Chondrocyte (in vitro differentiated cells): ENCODE measurements around the gene LRRC73. TPM values are rescaled to one million over a fixed set of nuclear protein-coding genes. Genes with fewer than 3 reads are reported as not detected.

Source experiments
- DNase-seq: peaks from one replicate; pipeline ENCODE4 v3.0.0; 2021; ENCODE audit warnings: mixed read lengths, low spot score
- H3K27ac Mint-ChIP-seq: one replicate; pipeline ENCODE4 v1.8.0; 2021; ENCODE audit warnings: mild to moderate bottlenecking, moderate library complexity, mixed read lengths; ENCODE audit not compliant: unreplicated experiment
- H3K27me3 Mint-ChIP-seq: 2 replicates; pipeline ENCODE4 v1.8.0; 2021; ENCODE audit warnings: low read depth, mixed read lengths
- H3K36me3 Mint-ChIP-seq: 2 replicates; pipeline ENCODE4 v1.8.0; 2021; ENCODE audit warnings: low read depth, mixed read lengths
- H3K4me1 Mint-ChIP-seq: 2 replicates; pipeline ENCODE4 v1.8.0; 2021; ENCODE audit warnings: low read depth, mild to moderate bottlenecking, mixed read lengths
- H3K4me3 Mint-ChIP-seq: one replicate; pipeline ENCODE4 v1.8.0; 2021; ENCODE audit warnings: mild to moderate bottlenecking, moderate library complexity, mixed read lengths; ENCODE audit not compliant: unreplicated experiment
- H3K9me3 Mint-ChIP-seq: 2 replicates; pipeline ENCODE4 v1.8.0; 2021; ENCODE audit warnings: low read depth, mixed read lengths
- CTCF ChIP-seq: fragments of 200-600 bp; sonication (generic); IDR thresholded peaks from 2 replicates; pipeline ENCODE4 v1.5.0; 2021; ENCODE audit warnings: antibody characterized with exemption, mild to moderate bottlenecking, moderate library complexity
- total RNA-seq: library from RNA; stranded (reverse); gene quantifications from 3 replicates; pipeline ENCODE4 v1.2.1, GENCODE V29; 2021

Gene LRRC73
- total RNA-seq, 1 donor from 2014 or later = 0.62 TPM

DNA sequence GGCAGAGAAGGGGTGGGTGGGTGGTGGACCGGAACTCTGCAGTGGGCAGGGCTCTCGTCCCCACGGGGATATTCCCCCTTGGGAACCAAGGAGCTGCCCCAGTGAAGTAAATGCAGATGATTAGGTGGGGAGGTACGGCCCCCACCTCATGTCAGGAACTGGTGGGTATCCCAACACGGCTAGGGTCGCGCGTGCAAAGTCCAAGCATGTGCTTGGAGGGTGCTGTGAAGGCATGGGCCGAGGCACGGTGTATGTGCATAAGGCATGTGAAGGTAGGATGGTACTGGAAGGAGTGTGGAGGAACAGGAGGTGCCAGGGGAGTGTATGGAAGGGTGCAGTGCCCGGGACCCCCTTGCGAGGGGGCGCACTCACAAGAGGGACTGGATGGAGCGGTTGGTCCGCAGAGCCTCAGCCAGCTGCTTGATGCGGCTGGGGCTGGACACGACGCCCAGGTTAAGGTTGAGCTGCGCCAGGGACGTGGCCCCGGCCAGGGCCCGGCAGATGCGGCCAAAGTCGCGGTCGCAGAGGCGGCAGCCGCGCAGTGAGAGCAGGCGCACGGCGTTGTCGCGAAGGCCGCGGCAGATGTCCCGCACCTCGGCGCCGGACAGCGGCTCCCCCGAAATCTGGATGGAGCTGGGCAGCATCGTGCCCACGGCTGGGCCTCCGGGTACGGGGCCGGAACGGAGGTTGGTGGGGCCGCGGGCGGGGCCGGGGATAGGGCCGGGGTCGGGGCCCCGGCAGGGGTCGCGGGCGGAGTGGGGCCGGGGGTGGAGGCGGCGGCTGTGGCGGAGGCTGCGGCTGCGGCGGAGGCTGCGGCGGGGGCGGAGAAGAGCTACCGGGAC is 783 bp downstream of the LRRC73 start:
- H3K36me3 Mint-ChIP-seq = peaks cover 16% of the 10 kb centered on the region
- H3K4me1 Mint-ChIP-seq = peaks cover 11% of the 10 kb centered on the region
- no peak for TF ChIP-seq CTCF
- H3K9me3 Mint-ChIP-seq = no peaks in the 10 kb centered on the region
- H3K27me3 Mint-ChIP-seq = no peaks in the 10 kb centered on the region
- H3K27ac Mint-ChIP-seq = no peak overlapping the region
- peak overlapping the region; percentile 70 for H3K4me3 Mint-ChIP-seq
- DNase-seq = no peak

GRCh38 chr6:43508481-43509141 is 1.5 kb downstream of the LRRC73 start:
- Mint-ChIP-seq H3K36me3 (peaks cover 16% of the 10 kb centered on the region), H3K9me3 (no peaks in the 10 kb centered on the region), H3K4me3 (peak overlapping the region; percentile 70), H3K27ac (no peak overlapping the region), H3K27me3 (no peaks in the 10 kb centered on the region), H3K4me1 (peaks cover 7% of the 10 kb centered on the region)
- no peak for TF ChIP-seq CTCF
- DNase-seq = no peak

GRCh38 chr6:43506667-43507471 is 3.3 kb downstream of the LRRC73 start:
- Mint-ChIP-seq H3K9me3 (no peaks in the 10 kb centered on the region), H3K4me3 (no peak overlapping the region), H3K27ac (no peak overlapping the region), H3K27me3 (no peaks in the 10 kb centered on the region), H3K36me3 (peaks cover 13% of the 10 kb centered on the region), H3K4me1 (peaks cover 7% of the 10 kb centered on the region)
- TF ChIP-seq CTCF = peak; percentile 96
- no peak for DNase-seq

GRCh38 chr6:43506171-43506570 is 4.0 kb downstream of the LRRC73 start:
- H3K27me3 Mint-ChIP-seq = no peaks in the 10 kb centered on the region
- H3K27ac Mint-ChIP-seq = no peak overlapping the region
- peaks cover 14% of the 10 kb centered on the region for H3K36me3 Mint-ChIP-seq
- no peak for DNase-seq
- peaks cover 7% of the 10 kb centered on the region for H3K4me1 Mint-ChIP-seq
- no peaks in the 10 kb centered on the region for H3K9me3 Mint-ChIP-seq
- no peak for TF ChIP-seq CTCF
- H3K4me3 Mint-ChIP-seq = no peak overlapping the region

DNA sequence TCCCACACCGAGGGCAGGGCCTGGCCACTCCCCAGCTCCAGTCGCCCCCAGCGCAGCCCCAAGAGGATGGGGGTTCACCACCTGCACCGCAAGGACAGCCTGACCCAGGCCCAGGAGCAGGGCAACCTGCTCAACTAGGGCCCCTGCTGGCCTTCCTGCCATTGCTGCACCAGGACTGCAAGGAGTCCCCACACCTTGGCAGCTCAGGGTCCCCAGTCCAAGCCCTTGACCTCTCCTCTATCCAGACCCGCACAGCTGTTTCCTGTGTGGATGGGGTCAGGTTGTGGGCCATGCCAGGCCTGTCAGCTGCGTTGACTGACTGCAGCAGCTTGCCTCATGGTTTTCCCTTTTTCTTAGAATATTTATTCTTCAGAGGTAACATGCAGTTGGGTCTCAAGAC is 4.4 kb downstream of the LRRC73 start:
- H3K36me3 Mint-ChIP-seq = peaks cover 14% of the 10 kb centered on the region
- peaks cover 7% of the 10 kb centered on the region for H3K4me1 Mint-ChIP-seq
- H3K9me3 Mint-ChIP-seq = no peaks in the 10 kb centered on the region
- no peak overlapping the region for H3K4me3 Mint-ChIP-seq
- no peaks in the 10 kb centered on the region for H3K27me3 Mint-ChIP-seq
- TF ChIP-seq CTCF = no peak
- H3K27ac Mint-ChIP-seq = no peak overlapping the region
- DNase-seq = no peak
